PFSK-1 (cell line): ENCODE results near the gene EFTUD2.

Experiments used
- FOXP2 ChIP-seq: optimal IDR thresholded peaks from 2 replicates; pipeline ENCODE3; 2011; ENCODE audit warnings: borderline replicate concordance, control low read depth, inconsistent platforms; ENCODE audit not compliant: insufficient read depth; ENCODE audit errors: extremely low read length, extremely low read depth
- POLR2AphosphoS5 ChIP-seq: IDR thresholded peaks from 2 replicates; pipeline ENCODE4 v1.6.1; 2012; ENCODE audit warnings: low read depth, mild to moderate bottlenecking, control low read depth, low read length, moderate library complexity
- SIN3A ChIP-seq: IDR thresholded peaks from 2 replicates; pipeline ENCODE4 v1.6.1; 2012; ENCODE audit warnings: mild to moderate bottlenecking, low read length, moderate library complexity, borderline replicate concordance; ENCODE audit not compliant: insufficient read depth
- TAF1 ChIP-seq: IDR thresholded peaks from 2 replicates; pipeline ENCODE4 v1.6.1; 2012; ENCODE audit warnings: low read length, control low read depth, borderline replicate concordance; ENCODE audit not compliant: insufficient read depth
- TF ChIP-seq, protein P1 (sequence below), 2 experiments: IDR thresholded peaks; 2 replicates each; pipeline versions ENCODE4 v1.6.1 to v1.8.0; 2011 to 2012; ENCODE audit warnings: low read depth in 2 of 2, low read length in 2 of 2, control low read depth in 1 of 2, inconsistent platforms in 1 of 2, mild to moderate bottlenecking in 1 of 2, moderate library complexity in 1 of 2; ENCODE audit not compliant: insufficient read depth in 1 of 2

Gene EFTUD2

DNA sequence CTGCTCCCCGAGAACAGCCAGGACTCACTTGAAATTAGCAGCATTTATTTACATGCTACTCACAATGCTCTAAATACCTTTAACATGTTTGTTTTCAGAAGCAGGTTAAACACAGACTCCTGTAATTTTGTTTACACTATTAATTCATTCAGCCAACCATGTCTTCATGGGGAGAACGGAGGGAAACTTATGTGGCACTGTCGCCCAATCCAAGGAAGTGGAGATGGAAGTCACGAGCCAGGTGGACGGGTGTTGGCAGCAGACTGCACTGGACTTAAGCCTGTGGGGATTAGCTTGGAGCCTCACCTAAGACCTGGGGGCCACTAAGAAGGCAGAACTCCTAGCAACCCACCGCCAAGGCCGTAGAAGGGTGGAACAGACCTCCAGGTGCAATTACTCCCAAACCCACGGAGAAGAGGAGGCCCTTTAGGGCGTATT, 24.9 kb upstream of the EFTUD2 start:
- TF ChIP-seq SIN3A, result no peak
- TF ChIP-seq FOXP2, result no peak
- no peak; the same call in 1 of the 2 replicates for TF ChIP-seq POLR2AphosphoS5
- TF ChIP-seq TAF1, result no peak

DNA sequence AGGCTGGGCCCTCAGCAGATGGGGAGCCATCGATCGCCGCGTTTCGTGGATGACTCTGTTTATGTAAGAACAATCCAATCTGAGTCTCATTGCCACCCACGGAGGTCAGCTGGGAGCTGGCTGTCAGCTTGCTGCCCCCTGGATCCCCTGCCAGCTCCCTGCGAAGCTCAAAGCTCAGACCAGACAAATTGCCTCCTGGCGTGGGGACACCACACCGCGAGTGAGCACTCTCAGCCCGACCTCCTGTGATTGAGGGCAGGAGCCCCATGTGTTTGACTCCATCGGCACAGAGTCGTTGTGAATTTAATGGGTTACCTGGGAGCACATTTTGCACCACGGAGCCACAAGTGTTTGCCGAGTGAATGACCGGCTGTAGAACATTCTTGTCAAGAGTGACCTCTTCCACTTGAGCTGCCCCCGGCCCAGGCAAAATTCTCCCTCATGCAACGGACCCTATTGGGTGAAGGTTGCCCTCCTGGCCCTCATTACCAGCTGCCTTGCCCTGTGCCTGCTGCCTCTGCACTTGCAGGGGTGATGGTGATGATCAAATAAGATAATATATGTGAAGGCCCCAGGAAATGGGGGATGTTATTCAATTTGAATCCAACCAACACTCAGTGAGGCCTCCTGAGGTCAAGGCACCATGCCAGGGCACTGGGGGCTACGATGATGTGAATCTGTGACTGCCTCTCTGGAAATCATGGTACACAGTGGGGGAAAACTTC, 23.7 kb upstream of the EFTUD2 start:
- TF ChIP-seq SIN3A, result no peak
- no peak for TF ChIP-seq TAF1
- TF ChIP-seq, protein P1, sequence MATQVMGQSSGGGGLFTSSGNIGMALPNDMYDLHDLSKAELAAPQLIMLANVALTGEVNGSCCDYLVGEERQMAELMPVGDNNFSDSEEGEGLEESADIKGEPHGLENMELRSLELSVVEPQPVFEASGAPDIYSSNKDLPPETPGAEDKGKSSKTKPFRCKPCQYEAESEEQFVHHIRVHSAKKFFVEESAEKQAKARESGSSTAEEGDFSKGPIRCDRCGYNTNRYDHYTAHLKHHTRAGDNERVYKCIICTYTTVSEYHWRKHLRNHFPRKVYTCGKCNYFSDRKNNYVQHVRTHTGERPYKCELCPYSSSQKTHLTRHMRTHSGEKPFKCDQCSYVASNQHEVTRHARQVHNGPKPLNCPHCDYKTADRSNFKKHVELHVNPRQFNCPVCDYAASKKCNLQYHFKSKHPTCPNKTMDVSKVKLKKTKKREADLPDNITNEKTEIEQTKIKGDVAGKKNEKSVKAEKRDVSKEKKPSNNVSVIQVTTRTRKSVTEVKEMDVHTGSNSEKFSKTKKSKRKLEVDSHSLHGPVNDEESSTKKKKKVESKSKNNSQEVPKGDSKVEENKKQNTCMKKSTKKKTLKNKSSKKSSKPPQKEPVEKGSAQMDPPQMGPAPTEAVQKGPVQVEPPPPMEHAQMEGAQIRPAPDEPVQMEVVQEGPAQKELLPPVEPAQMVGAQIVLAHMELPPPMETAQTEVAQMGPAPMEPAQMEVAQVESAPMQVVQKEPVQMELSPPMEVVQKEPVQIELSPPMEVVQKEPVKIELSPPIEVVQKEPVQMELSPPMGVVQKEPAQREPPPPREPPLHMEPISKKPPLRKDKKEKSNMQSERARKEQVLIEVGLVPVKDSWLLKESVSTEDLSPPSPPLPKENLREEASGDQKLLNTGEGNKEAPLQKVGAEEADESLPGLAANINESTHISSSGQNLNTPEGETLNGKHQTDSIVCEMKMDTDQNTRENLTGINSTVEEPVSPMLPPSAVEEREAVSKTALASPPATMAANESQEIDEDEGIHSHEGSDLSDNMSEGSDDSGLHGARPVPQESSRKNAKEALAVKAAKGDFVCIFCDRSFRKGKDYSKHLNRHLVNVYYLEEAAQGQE (IDR thresholded peaks at IDR 0.05; ENCODE audit: insufficient read depth in 1 of 2, low read depth in 2 of 2, low read length in 2 of 2), result no peak
- TF ChIP-seq FOXP2, result no peak

DNA sequence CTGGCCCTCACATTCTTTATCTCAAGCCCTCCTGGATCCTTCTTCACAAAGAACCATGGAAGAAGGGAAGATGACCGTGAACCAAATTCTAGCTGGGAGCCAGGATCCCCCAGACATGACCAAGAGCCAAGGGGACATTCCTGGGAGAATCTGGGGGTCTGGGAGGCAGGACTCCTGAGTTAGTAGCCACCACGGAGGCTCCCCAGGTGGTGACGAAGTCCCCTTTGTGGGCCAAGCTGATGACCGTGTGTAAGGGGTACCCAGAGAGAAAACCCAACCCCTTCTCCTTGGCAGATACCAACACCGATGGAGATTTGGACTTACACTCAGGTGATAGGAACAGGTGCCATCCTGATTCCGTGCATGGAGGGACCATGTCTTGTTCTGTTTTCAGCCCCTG, 22.9 kb upstream of the EFTUD2 start:
- TF ChIP-seq SIN3A (no peak), FOXP2 (no peak), TAF1 (no peak), POLR2AphosphoS5 (no peak)
- TF ChIP-seq, protein P1 (IDR thresholded peaks at IDR 0.05; ENCODE audit: insufficient read depth in 1 of 2, low read depth in 2 of 2, low read length in 2 of 2), result no peak

DNA sequence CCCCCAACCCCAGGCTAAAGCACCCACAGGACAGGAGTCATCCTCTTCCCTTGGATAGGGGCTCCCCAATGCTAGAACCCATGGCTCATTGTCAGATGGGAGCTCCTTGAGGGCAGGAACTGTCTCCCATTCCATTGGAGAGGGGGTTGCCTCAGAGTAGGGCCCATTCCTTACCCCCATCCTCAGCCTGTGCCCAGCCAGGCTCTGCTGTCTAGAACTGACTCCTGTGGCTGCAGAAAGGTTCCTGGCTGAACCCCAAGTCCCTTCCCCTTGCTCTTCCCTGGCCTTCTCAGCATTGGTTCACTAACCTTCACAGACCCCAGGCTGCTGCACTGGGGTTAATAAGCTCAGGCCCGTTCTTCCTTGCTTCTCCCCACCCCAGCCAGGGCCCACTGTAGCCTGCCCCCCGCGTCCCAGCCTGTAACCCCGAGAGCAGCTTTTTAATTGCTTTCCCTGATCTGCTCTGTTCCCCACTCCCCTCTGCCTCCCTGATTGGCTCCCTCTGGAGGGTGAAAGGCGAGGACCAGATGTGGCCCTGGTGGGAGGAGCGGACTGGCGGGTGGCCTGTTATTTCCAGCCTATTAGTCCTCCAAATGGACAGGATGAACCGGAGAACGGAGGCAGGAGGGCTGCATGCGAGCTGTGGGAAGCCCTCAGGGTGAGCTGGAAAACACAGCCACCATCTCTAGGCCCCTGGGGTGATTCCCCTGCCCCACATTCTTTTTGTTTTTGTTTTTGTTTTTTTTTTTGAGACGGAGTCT, 22.1 kb upstream of the EFTUD2 start:
- TF ChIP-seq POLR2AphosphoS5 (no peak), TAF1 (no peak), FOXP2 (no peak), SIN3A (no peak)
- TF ChIP-seq, protein P1 (IDR thresholded peaks at IDR 0.05; ENCODE audit: insufficient read depth in 1 of 2, low read depth in 2 of 2, low read length in 2 of 2), result no peak

DNA sequence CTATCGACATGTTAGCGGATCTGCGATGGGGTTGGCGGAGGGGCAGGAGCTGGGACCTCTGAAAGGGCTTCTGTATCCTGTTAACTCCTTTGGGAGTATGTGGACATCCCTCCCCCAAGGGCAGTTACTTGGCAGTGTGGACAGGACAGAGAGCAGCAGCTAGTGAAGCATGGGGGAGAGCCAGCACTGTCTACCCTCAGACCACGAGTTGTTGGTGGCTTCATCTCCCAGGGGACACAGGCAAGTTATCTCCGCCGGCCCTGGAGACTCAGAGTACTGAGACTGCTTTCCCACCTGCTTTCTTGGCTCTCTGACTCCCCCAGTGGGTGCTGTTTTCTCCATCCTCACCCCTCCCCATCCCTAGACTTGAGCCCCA, 21.3 kb upstream of the EFTUD2 start:
- no peak for TF ChIP-seq FOXP2
- TF ChIP-seq, protein P1 (IDR thresholded peaks at IDR 0.05; ENCODE audit: insufficient read depth in 1 of 2, low read depth in 2 of 2, low read length in 2 of 2), result no peak
- no peak for TF ChIP-seq POLR2AphosphoS5
- TF ChIP-seq SIN3A, result no peak
- no peak for TF ChIP-seq TAF1
